ENCODE data around the gene PDE5A. TPM values are rescaled to one million over a fixed set of nuclear protein-coding genes. Genes with fewer than 3 reads are reported as not detected.
"Not testable (repeated sequence)": the region's sequence is repeated elsewhere in the genome, so short reads cannot be mapped to it uniquely, and the experiment has no call there.

The PDE5A gene
- total RNA-seq, 1 donor from 2014 or later: 0.91 TPM

- peak; percentile 34 for DNase-seq (ENCODE audit: low read depth)
Observed at GRCh38 chr4:119646347-119647071, 17.9 kb upstream of the PDE5A start.

- DNase-seq (ENCODE audit: low read depth): no peak
Observed at GRCh38 chr4:119643306-119644042, 14.9 kb upstream of the PDE5A start.

GRCh38 chr4:119641765-119642164 is 13.2 kb upstream of the PDE5A start:
- no peak for DNase-seq (ENCODE audit: low read depth)

GRCh38 chr4:119638359-119638758 is 9.8 kb upstream of the PDE5A start:
- DNase-seq (ENCODE audit: low read depth): no peak

- DNase-seq (ENCODE audit: low read depth): not testable (repeated sequence)
Observed at GRCh38 chr4:119636851-119637250, 8.2 kb upstream of the PDE5A start.

GRCh38 chr4:119632216-119632615 is 3.6 kb upstream of the PDE5A start:
- DNase-seq (ENCODE audit: low read depth): no peak

- DNase-seq (ENCODE audit: low read depth): no peak
Observed at GRCh38 chr4:119629142-119629471, 503 bp upstream of the PDE5A start.

- peak; percentile 44 for DNase-seq (ENCODE audit: low read depth)
Observed at GRCh38 chr4:119627267-119628255, 1.0 kb downstream of the PDE5A start.

- no peak for DNase-seq (ENCODE audit: low read depth)
Observed at GRCh38 chr4:119626943-119627266, 1.7 kb downstream of the PDE5A start.

- DNase-seq (ENCODE audit: low read depth): no peak
Observed at GRCh38 chr4:119626420-119626819, 2.2 kb downstream of the PDE5A start.

- DNase-seq (ENCODE audit: low read depth): no peak
Observed at GRCh38 chr4:119625761-119626160, 2.8 kb downstream of the PDE5A start.

- no peak for DNase-seq (ENCODE audit: low read depth)
Observed at GRCh38 chr4:119624356-119624755, 4.2 kb downstream of the PDE5A start.

- no peak for DNase-seq (ENCODE audit: low read depth)
Observed at GRCh38 chr4:119623025-119623424, 5.6 kb downstream of the PDE5A start.

GRCh38 chr4:119615068-119615719 is 13.4 kb downstream of the PDE5A start:
- DNase-seq (ENCODE audit: low read depth): no peak

GRCh38 chr4:119604266-119604665 is 24.3 kb downstream of the PDE5A start:
- DNase-seq (ENCODE audit: low read depth): peak; percentile 36

GRCh38 chr4:119602366-119602765 is 26.2 kb downstream of the PDE5A start:
- no peak for DNase-seq (ENCODE audit: low read depth)

GRCh38 chr4:119598521-119598920 is 30.1 kb downstream of the PDE5A start:
- DNase-seq (ENCODE audit: low read depth): no peak

GRCh38 chr4:119597377-119597776 is 31.2 kb downstream of the PDE5A start:
- DNase-seq (ENCODE audit: low read depth): no peak

- DNase-seq (ENCODE audit: low read depth): no peak
Observed at GRCh38 chr4:119593698-119594097, 34.9 kb downstream of the PDE5A start.

- no peak for DNase-seq (ENCODE audit: low read depth)
Observed at GRCh38 chr4:119592830-119593229, 35.8 kb downstream of the PDE5A start.

- DNase-seq (ENCODE audit: low read depth): peak; percentile 19
Observed at GRCh38 chr4:119589165-119589564, 39.4 kb downstream of the PDE5A start.

Data from myocyte (in vitro differentiated cells).